ENCODE data around the gene NHEJ1. TPM values are rescaled to one million over a fixed set of nuclear protein-coding genes. Genes with fewer than 3 reads are reported as not detected.

NHEJ1 gene
- total RNA-seq, 1 donor from 2014 or later: 8.9 TPM

DNA sequence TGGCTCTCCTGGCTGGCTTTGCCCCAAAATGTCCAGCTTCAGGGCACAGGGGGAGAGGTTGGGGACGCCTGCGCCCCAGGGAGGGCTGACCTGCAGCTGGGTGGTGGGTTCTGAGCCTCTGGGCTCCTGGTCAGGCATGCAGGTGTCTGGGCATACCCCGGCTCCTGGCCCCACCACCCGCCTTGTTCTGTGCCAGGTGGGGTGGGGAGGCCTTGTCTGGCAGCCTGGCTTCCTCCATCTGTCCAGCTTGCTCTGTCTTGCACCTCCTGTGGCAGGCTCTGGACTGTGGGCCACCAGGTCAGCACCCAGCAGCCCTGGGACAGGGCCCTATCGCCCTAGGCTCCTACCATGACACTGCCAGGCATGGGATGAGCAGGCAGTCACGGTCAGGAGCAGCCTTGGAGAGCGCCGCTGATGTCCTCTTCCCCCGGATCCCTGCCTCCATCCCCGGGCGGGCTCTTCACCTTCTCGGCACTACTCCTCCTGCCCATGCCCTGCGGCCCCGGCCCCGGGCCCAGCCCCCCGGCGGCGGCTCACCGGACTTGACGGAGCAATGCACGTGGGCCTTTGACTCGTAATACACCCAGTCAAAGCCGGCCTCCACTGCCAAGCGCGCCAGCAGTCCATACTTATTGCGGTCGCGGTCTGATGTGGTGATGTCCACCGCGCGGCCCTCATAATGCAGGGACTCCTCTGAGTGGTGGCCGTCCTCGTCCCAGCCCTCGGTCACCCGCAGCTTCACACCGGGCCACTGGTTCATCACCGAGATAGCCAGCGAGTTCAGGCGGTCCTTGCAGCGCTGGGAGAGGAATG is 103.5 kb downstream of the NHEJ1 start:
- ATAC-seq: no peak

GRCh38 chr2:219056176-219056895 is 104.3 kb downstream of the NHEJ1 start:
- ATAC-seq: no peak

- ATAC-seq: no peak
Measured at GRCh38 chr2:219054956-219055903, 105.4 kb downstream of the NHEJ1 start.

DNA sequence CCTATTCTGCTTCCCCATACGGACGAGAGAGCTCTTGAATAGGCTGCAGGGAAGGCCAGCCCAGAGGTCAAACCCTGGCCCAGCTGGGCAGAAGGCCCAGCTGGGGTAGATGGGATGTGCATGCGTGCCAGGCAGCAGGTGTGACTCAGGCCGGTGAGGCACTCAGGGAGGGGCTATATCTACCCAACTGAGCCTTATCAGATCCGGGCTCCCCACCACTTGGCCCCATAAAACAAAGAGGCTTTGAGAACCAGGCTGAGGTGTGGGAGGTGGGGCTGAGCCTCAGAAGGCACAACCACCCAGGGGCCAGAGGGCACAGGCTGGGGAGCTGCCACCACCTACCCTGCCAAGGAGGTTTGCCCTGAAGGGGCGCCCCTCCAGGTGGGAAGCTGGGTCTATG is 111.3 kb downstream of the NHEJ1 start:
- no peak for ATAC-seq

DNA sequence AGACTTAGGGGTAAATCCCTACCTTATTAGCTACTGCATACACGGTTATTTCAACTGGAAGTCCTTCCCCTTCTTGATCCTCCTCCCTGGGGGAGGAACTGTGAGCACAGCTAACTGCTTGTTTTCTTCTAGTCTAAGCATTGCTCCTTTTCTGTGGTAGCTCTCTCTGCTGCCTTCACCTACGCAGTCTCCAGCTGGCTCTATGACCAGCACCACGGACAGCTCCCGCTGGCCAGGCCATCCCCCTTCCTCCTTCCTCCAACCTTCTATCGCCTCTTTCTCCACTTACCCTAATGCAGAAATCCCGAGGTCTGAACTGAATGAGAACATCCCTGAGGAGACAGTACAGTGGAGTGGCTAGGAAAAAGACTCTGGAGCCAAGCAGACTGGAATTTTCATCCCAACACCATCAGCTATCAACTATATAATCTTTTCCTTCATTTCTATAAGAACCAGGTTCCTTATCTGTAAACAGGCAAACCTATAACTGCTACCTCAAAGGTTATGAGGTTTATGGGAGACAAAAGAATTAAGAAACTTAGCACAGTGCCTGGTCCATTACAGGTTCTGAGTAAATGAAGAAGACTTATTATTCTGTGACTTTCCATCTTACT is 114.6 kb downstream of the NHEJ1 start:
- no peak for ATAC-seq

GRCh38 chr2:219042750-219043149 is 117.9 kb downstream of the NHEJ1 start:
- ATAC-seq: no peak

- no peak for ATAC-seq
Measured at GRCh38 chr2:219042157-219042556, 118.5 kb downstream of the NHEJ1 start.

GRCh38 chr2:219041252-219041651 is 119.4 kb downstream of the NHEJ1 start, which contains the start of gene CFAP65:
CFAP65 (minus strand) TSS chr2:219041516; CDS start chr2:219039048, 2,468 bp downstream.
- no peak for ATAC-seq

DNA sequence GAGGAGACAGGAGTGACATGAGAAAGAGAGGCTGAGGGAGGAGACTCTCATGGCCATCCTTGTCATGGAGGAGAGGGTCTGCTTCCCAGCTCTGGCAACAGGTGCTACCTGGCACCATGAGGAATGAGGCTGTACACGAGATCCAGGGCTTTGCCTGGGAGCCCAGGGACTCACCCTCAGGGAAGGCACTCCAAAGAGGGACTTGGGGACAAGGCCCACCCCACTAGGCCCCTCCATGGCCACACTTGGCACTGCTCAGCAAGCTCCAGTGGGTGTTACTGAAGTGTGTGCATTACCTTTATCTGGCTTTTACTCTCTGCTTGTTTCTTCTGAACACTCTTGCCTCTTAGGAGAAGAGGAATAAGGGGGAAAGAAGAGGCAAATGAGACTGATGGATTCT is 122.0 kb downstream of the NHEJ1 start:
- no peak for ATAC-seq

- ATAC-seq: no peak
Measured at GRCh38 chr2:219037783-219038499, 122.7 kb downstream of the NHEJ1 start.

- no peak for ATAC-seq
Measured at GRCh38 chr2:219035942-219036341, 124.7 kb downstream of the NHEJ1 start.

GRCh38 chr2:219034823-219035222 is 125.8 kb downstream of the NHEJ1 start:
- ATAC-seq: no peak

- ATAC-seq: no peak
Measured at GRCh38 chr2:219032051-219032745, 128.4 kb downstream of the NHEJ1 start.

DNA sequence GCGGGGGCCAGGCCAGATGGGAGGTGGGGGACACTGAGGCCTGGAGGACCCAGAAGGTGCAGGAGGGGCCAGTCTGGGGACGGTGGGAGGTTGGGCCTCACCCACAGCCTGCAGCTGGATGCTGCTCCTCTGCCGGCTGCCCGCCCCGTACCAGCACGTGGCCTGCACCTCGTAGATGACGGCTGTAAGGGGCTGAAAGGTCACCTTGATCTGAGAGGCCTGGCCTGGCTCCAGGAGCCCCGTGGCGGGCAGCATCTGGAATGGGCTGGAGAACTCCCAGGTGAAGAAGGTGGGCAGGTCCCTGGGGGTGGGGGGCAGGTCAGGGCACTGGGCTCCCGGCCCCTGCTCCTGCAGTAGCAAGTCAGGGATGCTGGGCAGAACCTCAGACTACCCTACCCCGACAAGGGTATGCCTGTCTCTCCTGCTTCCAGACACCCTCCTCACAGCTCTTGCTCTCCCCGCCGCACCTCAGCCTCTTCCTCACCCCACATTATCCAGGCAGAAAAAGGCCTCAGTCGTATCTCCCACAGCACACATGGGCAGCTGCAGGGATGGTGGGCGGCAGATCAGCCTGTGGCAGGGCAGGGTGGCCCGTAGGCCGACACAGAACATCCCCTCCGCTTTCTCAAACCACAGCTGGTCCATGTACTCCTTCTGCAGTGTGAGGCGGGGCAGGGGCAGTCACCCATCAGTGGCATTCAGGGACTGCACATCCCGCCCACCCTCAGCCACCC is 129.4 kb downstream of the NHEJ1 start:
- no peak for ATAC-seq

DNA sequence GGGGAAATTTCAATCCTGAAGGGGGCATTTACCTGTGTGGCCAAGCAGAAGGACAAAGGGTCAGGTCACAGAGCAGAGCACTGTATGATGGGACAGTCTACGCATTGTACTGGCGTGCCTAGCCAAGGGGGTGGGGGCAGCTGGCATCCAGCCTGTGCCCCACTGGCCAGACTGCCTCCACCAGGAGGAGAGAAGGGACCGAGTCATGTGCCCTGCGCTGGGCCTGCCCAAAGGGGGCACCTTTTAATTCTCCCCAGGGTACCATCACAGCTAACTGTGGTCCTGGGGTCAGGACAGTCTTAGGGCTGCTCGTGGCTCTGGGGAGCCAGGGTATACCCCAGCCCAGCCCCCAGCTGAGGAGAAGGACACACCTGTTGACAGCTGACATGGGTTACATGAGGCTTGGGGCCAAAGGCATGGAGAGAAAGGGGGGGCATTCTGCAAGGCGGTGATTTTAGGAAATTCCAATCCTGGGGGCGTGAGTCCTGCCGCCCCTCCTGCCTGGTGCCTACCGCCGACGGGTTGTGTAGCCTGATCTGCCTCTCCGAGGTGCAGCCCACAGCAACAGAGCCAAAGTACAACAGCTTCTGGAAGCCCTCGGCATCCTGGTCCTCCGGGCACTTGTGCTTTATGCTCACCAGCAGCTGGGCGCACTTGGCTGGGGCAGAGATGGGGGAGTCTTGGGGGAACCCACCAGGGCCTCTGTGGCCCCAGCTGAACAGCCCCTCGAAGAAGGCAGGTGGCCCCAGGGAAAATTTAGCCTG is 130.3 kb downstream of the NHEJ1 start:
- peak; percentile 19 for ATAC-seq

DNA sequence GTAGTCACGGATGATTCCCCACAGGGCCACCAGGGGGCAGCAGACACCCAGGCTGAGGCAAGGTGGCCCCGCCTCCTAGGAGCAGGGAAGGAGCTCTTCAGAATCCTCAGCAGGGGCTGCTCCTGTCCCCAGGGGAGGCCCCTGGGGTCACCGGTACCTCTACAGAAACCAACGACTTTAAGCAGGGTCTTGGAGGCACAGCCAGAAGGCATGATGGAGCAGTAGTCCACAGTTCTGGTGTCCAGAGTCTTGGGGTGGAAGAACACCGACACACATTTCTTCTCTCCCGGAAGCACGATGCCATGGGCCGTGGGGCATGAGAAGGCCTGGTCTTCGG is 130.8 kb downstream of the NHEJ1 start:
- peak; percentile 84 for ATAC-seq

DNA sequence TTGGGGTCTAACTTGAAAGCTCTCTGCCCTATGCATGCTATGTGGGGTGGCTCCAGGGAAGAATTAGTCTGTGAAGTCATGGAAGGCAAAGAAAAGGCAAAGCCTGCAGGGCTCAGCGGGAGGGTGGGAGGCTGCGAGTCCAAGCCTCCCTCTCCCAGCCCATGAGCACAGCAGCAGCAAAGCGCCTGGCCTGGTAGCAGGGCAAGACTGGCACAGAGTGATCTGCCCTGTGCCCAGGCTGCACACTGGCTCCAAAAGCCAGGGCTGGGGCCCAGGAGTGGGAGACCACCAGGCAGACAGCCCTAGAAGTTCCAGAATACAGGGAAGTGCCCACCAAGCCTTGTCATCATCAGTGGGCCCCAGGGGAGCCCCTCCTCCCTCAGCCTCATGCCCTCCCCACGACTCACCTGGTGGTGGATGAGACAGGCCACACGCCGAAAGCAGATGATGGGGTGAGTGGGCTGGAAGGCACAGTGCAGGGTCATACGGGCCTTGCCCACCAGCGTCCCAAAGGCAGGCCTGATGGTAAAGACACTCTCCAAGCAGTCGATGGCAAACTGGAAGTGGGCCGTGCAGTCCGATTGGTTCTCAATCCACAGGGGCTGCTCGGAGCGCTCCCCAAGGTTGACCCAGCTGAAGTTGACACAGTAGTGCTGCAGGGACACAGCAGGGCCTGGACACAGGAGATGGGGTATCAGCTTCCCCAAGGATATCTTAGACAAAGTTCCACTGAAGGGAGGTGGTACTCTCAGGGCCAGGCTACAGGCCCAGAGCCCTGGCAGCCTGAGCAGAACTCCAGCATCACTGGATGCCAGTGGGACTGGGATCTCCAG is 131.4 kb downstream of the NHEJ1 start:
- no peak for ATAC-seq

DNA sequence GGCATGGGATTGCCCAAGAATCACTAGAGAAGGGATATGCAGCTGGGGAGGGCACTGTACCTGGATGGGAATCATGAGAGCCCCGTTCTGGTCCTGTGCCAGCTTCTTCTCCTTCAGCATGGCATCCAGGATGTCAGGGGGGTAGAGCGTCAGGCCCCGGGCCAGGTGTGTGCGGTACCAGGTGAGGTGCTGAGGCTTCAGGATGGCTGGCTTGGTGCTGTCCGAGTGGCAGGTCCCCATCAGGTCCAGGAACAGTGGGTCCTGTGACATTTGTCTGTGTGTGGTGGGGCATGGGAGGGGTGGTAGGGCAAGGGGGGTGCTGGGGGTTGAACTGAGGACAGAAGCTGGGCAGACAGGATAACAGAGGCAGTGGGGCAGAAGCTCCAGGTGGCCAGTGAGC is 132.5 kb downstream of the NHEJ1 start:
- no peak for ATAC-seq
